RWPE1 (cell line): Measurements from ENCODE around the gene DGKD.

Source experiments
- CTCF ChIA-PET: fragments of 350-600 bp; sonication (Branson Sonifier 250); formaldehyde crosslinking; extraction: SDS; loops from one replicate; lab custom pipeline; 2021; lab: Yijun Ruan, JAX
- POLR2A ChIA-PET: fragments of 400-600 bp; formaldehyde crosslinking; extraction: SDS; loops from one replicate; lab custom pipeline; 2020; ENCODE audit warnings: antibody characterized with exemption; ENCODE audit not compliant: low non-redundant PET; lab: Yijun Ruan, JAX
- DNase-seq: peaks from one replicate; pipeline ENCODE4 v3.0.0; 2012; ENCODE audit warnings: low spot score
- H3K27ac ChIP-seq: fragments of 450-650 bp; 2 replicates; pipeline ENCODE4 v1.5.1; 2017
- CTCF ChIP-seq: fragments of 450-650 bp; conservative IDR thresholded peaks from 2 replicates; pipeline ENCODE4 v1.5.1; 2017; ENCODE audit warnings: low read depth, mild to moderate bottlenecking

DGKD gene

GRCh38 chr2:233430081-233430480, 75.8 kb downstream of the DGKD start:
- no peak overlapping the region for H3K27ac ChIP-seq
- CTCF ChIA-PET: no interaction called here
- DNase-seq: no peak
- POLR2A ChIA-PET: no interaction called here
- TF ChIP-seq CTCF: no peak

DNA sequence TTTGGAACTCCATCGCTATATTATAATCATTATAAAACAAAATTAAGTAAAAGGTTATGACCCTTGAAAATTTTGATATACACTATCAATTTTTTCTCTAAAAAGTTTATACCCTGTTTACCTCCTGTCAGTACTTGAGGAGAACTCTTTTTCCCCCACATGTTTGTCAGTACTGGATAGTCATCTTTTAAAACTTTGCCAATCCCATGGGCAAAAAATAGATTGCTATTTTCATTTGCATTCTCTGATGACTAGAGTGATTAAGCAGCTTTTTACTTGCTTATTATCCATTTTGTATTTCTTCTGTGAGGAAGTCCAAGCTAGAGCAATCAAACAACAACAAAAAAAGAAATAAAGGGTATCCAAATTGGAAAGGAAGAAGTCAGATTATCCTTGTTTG, 76.4 kb downstream of the DGKD start:
- POLR2A ChIA-PET: no interaction called here
- no peak for DNase-seq
- no peak overlapping the region for H3K27ac ChIP-seq
- TF ChIP-seq CTCF: no peak
- CTCF ChIA-PET: no interaction called here

DNA sequence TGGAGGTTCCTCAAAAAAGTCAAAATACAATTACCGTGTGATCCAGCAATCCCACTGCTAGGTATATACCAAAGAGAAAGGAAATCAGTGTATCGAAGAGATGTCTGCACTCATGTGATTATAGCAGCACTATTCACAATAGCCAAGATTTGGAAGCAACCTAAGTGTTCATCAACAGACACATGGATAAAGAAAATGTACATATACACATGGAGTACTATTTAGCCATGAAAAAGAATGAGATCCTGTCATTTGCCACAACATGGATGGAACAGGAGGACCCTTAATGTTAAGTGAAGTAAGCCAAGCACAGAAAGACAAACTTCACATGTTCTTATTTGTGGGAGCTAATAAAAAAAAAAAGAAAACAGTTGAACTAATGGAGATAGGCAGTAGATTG, 78.7 kb downstream of the DGKD start:
- CTCF ChIA-PET: interaction anchor here (0.6 to 2.2 kb wide), 2 partner anchors 12 to 23 kb away, joined by 3 to 8 read pairs; no protein-coding TSS in a partner anchor

GRCh38 chr2:233433794-233434193, 79.5 kb downstream of the DGKD start:
- ChIA-PET CTCF (interaction anchor here (0.6 to 2.2 kb wide), 3 partner anchors 9 to 22 kb away, joined by 3 to 10 read pairs (median 8); no protein-coding TSS in a partner anchor), POLR2A (no interaction called here)

More for the DNA sequence above, 78.7 kb downstream of the DGKD start:
- POLR2A ChIA-PET: no interaction called here
- DNase-seq: no peak
- no peak overlapping the region for H3K27ac ChIP-seq
- no peak for TF ChIP-seq CTCF

GRCh38 chr2:233434666-233435330, 80.5 kb downstream of the DGKD start:
- no peak for DNase-seq
- no peak for TF ChIP-seq CTCF
- POLR2A ChIA-PET: no interaction called here
- H3K27ac ChIP-seq: peak overlapping the region; percentile 7; the same call in 1 of the 2 replicates
- CTCF ChIA-PET: interaction anchor here (0.8 to 2.2 kb wide), 3 partner anchors 8 to 14 kb away, joined by 3 to 10 read pairs (median 8); no protein-coding TSS in a partner anchor

More at GRCh38 chr2:233433794-233434193, 79.5 kb downstream of the DGKD start:
- no peak overlapping the region for H3K27ac ChIP-seq
- no peak for TF ChIP-seq CTCF
- no peak for DNase-seq

- POLR2A ChIA-PET: no interaction called here
- no peak for TF ChIP-seq CTCF
- H3K27ac ChIP-seq: peak overlapping the region; percentile 7; the same call in 1 of the 2 replicates
- CTCF ChIA-PET: interaction anchor here (0.7 kb wide), 1 partner anchor 82 kb away, joined by 3 read pairs; no protein-coding TSS in a partner anchor
- no peak for DNase-seq
Measured at GRCh38 chr2:233435436-233436190, 81.3 kb downstream of the DGKD start.
